ENCODE results near the gene GPRC5C.

GPRC5C gene

DNA sequence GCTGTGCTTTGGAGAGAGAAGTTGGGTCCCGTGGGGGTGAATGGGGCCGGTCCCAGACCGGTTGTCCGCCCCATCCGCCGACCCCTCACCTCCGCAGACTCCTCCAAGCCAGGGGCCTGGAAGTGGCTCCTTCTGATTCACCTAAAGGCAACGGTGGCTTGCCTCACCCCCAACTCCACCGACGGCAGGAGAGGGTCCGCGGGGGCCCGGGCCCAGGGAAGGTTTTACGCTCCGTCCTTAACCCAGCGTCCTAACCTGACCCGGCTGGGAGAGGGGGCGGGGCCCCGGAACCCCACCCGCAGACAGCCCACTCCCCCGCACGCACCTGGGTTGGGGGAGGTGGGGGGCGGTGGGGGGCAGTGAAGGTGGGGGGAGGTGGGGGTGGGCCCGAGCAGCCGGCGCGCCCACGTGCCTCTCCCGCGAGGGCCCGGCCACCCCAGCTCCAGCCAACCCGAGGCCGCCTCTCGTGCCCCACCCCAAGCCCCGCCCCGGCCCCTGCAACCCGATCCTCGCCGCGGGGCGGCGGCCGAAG lies 21.8 kb downstream of the GPRC5C start:
- DNase-seq, result no peak

DNA sequence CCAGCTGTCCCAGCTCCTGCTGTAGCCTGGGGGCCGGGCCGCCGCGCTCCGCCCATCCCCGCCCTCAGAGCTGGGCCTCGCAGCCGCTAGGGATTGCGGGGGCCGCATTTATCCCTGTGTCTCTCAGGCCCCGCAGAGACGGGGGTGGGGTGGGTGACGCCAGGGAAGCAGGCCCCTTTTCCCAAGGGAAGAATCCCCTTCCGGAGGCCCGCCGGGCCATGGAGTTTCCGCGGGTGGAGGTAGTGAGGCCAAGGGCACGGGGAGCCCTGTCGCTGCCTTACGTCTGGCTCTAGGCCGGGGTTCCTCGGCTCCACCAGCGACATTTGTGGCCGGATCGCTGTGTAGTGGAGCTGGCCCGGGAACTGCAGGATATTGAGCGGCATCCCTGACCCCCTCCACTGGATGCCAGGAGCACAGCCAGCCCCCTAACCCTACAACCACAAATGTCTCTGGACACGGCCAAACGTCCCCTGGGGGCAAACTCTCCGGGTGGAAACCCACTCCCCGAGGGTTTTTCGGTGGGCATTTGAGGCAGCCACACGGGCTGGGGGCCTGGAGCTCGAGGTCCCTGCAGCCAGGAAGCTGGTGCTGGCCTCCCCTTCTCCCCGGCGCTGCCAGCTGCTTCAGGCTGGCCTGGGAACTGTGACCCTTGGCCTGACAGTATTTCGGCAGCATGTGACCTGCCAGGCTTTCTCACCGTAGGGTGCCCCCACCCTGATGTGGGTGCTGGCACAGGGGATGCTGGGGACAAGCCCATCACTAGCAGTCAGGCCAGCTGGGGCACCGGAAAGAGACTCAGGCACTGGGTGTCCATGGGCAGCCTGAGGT lies 22.5 kb downstream of the GPRC5C start:
- peak; percentile 65 for DNase-seq

DNA sequence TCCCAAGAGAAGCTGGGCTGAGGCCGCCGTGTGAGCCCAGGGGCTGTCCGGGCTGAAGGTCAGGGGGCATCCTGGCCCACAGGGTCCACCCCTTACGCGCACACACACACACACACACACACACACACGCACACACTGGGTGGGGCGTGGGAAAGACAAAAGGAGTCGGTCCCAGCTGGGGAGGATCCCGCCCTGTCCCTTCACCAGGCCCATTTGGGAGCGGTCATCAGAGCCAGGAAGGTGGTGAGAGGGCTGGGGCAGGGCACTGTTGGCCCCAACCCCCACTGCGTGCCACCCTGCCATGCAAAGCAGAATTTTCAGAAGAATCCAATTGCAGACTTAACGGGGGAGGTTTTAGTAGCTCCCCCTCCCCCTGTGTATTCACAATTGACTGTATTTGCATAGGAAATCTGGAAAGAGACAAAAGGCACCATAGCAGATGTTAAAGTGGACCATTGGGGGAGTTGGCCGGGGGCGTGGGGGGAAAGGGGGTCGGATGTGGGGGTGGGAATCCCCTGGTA lies 23.2 kb downstream of the GPRC5C start:
- DNase-seq, result no peak

DNA sequence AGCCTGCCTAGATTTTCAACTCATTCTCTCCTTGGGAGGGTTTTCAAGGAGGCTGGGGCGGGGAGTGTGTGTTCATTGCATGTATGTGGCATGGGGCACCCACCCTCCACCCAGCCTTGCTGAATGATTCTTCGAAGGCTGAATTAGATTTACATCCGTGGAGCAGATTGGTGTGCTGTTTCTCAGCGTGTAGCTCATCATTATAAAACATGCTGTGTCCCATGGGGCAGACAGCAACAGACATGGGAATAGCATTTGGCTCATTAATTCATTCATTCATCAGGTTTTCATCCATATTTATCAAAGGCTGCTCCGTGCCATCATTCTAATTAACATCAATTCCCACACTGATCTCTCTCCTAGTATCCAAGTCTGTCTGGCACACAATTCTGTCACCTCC lies 23.9 kb downstream of the GPRC5C start:
- DNase-seq, result no peak

DNA sequence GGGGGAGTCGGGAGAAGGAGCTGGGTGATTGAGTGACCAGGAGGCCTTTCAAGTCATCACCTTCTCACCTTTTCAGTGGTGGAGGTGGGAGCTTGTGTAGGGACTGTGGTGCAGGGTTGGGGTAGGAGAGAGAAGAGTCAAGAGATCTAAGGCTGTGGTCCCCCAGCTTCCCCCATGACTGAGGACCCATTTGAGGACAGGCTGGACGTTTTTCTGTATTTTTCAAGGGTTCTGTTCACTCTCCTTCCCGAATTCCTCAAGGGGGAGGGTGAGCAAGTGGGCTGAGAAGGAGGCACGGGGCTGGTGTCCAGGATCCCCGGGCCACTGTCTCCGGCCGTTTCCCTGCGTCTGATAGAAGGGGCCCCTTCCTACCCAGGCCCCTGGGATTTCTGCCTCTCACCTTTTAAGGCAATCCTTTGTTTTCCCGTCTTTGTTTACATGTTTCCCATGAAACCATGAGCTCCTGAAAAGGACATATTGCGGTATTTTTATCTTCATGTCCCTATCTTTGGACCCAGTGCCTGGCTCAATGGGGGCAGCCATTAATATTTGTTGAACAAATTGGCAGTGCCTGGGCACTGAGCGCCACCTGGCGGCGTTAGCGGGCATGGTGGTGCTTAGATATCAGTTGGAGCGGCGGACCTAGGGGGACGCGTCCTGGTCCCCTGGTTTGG lies 25.4 kb downstream of the GPRC5C start:
- DNase-seq, result peak; percentile 73

DNA sequence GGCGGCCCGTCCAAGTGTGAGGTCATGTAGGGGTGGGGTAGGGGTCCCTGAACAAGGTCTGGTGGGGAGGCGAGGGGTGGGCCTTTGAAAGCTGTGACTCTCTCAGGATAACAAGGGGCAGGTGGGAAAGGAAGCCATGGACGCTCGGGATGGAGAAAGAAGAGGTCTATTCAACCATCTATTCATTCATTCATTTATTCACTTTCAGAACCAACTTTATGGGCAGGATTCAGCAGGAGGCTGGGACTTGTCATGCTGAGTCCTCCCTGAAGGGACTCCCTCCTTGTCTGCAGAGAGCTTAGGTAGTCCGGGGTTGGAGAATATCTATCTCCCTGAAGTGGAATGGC lies 25.9 kb downstream of the GPRC5C start:
- no peak for DNase-seq

DNA sequence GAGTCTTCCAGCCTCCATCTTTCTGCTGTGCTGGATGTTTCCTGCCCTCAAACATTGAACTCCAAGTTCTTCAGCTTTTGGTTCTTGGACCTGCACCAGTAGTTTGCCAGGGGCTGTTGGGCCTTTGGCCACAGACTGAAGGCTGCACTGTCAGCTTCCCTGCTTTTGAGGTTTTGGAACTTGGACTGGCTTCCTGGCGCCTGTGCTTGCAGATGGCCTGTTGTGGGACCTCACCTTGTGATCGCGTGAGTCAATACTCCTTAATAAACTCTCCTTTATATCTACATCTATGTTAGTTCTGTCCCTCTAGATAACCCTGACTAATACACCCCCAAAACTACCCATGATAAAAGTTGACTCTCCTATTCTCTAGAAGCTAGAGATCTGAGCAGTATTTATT lies 26.9 kb downstream of the GPRC5C start:
- DNase-seq, result no peak

DNA sequence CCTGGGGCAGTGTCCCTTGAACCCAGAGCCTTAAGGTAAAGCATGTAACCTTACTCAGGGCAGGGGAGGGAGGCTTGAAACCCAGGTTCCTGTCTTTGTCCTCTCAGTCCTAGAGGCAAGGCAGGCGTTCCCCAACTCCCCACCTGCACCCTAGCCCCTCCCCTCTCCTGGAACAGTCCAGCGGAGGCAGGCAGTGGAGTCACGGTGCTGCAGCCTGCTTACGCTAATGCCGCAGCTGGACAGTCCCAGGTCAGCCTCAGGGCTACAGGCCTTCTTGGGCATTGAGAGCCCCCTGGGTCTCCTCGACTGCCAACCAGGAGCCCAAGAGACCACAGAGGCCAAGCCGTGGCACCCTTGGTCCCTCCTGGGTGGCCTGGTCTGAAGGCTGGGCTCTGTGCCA lies 27.7 kb downstream of the GPRC5C start:
- no peak for DNase-seq

DNA sequence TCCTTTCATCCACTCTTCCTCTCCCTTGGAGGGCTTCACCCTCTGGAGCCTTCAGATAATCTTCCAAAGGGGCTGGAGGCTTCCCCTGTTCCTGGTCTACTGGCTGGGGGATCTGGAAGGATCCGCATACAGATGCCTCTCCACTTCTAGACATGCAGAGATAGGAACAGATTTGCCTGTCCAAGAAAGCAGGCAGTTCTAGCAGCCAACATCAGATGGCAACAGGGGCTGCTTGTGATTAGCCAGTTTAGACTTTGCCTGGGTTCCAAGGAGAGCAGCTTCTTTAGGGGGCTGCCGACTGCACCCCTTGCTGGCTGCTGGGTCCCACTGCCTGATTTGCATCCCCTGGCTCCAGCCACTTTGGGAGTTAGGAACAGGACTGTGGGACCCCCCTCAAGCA lies 28.4 kb downstream of the GPRC5C start:
- no peak for DNase-seq

DNA sequence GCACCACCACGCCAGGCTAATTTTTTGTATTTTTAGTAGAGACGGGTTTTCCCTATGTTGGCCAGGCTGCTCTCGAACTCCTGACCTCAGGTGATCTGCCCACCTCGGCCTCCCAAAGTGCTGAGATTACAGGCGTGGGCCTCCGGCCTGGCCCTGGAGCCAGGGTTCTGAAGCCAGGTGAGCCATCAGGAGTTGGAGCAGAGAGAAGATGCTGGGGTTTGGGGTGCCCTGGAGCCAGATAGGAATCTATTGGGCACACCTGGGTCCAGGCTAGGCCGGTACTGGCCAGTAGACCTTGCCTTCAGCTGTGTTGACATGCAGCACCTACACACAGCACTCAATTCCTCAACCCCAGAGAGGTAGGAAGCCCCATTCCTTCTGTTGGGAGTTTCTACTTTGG lies 29.1 kb downstream of the GPRC5C start:
- DNase-seq, result no peak

DNA sequence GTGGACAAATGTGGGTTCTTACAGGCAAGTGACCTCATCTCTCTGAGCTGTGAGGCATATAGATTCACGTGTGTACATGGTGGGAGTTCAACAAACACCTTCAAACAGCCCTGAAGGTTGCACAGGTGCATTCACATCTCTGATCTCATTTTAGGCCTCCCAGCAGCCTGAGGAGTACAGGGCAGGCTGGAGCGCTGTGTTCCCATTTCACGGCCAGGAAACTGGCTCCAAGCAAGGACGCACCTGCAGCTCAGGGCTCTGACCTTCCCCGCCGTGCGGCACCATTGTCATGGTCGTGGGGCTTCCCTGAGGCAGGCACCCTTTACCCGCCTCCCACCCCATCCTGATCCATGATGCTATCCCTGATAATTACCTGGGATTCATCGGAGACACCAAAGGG lies 29.7 kb downstream of the GPRC5C start:
- no peak for DNase-seq

DNA sequence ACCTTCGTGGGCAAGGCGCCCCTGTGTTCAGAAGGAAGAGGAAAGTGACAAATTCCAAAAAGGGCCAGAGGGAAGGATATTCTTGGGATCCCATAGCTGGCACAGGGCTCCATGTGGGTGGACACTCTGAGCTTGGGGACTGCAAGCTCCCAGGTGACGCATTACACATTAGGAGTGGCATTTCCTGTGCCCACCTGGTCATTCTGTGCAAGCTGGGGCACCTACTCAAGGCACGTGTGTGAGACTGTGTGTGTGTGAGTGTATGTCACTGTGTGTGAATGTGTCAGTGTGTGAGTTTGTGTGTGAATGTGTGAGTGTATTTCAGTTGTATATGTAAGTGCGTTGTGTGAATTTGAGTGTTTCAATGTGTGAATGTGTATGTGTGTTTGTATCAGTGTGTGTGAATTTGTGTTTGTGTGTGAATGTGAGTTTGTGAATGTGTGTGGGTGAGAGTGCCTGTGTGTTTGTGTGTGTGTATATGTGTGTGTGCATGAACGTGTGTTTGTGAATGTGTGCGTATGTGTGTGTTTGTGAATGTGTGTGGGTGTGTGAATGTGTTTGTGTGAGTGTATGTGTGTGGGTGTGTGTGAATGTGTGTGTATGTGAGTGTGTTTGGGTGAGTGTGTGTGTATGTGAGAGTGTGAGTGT lies 33.0 kb downstream of the GPRC5C start:
- no peak for DNase-seq

DNA sequence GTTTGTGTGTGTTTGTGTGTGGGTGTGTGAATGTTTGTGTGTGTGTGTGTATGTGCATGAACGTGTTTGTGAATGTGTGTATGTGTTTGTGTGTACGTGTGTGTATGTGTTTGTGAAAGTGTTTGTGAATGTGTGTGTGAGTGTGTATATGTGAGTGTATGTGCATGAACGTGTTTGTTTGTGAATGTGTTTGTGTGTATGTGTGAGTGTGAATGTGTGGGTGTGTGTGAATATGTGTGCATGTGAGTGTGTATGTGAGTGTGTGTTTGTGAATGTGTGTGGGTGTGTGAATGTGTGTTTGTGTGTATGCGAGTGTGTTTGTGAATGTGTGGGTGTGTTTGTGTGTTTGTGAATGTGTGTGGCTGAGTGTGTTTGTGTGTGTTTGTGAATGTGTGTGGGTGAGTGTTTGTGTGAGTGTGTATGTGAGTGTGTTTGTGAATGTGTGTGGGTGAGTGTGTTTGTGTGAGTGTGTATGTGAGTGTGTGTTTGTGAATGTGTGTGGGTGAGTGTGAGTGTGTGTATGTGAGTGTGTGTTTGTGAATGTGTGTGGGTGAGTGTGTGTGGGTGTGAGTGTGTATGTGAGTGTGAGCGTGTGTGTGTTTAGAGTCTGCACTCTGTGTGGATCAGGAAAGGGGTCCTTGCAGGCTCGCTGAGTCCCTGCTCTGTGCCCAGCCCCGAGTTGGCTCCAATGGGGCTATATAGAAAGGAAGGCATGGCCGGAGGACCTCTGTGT lies 33.7 kb downstream of the GPRC5C start:
- no peak for DNase-seq

DNA sequence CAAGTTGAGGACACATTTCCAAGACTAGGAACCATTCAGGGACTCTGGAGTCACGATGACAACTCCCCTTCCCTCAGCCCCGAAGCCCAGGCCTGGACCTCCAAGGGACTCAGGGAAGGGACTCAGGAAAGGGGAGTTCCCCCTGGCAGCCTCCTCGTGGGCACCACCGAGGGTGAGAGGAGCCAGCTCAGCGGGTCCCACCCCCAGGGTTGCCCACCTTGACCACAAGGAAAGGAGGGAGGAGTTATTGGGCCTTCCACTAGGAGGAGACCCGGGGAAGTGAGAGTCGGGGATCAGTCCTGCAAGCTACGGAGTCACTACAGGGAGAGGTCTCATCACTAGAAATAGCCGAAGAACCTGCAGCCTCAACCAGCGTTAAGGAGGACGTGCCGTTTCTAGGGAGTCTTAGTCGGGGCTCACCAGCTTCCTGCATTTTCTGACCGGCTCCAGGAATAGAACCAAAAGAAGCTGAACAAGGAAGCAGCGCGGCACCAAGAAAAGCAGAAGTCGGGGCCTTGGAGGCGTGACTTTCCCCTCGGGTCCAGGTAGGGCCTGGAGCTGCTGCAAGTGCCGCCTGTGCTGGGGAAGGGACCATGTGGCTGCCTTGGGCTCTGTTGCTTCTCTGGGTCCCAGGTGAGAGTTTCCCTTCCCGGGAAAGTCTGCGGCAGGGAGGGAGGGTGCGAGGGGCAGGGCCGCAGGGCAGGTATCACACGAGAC lies 34.4 kb downstream of the GPRC5C start, which contains the start of gene CD300A:
TSS of gene CD300A (plus strand) at position 524 of the 717 bp plus-strand sequence. CDS start at position 594, 70 bp downstream.
- no peak for DNase-seq

DNA sequence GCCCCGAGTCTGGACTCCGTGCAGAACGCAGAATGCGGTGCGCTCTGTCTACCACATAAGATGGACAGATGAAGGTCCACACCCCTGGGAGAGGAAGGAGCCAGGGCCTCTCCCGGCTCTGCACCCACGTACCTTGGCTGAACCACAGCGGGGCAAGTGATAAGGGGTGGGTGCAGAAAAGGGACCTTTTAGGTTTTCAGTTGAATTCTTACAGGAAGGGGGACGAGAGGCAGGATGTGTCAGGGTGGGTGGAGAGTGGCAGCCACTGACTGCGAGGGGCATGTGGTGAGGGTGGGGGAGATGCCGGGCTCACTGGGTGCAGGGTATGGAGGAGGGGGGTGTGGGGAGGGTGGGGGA lies 34.9 kb downstream of the GPRC5C start:
- no peak for DNase-seq

DNA sequence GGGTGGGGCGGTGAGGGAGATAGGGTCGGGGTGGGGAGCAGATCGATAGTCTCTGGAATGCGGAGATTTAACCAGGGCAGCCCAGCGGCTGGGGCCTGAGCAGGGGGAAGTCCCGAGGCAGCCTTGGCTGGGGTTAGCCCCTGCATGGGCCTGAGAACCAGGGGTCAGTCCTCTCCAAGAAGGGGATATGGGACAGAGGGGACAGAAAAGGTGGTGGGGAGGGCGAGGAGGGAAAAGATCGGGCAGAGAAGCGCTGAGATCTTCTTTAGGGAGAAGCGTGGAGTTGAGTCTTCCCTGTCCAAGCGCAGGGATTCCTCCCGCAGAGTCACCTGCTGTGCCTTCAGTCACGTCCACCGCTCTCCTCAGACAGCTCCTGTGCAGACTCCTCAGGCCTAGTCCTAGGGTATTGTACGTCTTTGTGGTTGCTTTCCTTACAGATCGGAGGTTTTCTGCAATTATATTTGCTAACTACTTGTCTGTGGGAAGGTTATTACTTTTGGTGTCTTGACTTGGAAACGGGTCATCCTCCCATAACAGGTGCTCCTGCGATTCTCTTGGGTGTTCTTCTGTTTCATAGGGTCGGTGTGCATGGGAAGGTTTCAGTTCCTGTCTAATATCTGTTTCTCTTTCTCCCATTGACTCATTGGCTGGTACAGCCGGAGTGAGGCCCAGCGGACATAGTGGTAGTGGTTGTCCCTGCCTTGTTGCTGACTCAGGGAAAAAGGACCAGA lies 35.5 kb downstream of the GPRC5C start:
- DNase-seq, result no peak

DNA sequence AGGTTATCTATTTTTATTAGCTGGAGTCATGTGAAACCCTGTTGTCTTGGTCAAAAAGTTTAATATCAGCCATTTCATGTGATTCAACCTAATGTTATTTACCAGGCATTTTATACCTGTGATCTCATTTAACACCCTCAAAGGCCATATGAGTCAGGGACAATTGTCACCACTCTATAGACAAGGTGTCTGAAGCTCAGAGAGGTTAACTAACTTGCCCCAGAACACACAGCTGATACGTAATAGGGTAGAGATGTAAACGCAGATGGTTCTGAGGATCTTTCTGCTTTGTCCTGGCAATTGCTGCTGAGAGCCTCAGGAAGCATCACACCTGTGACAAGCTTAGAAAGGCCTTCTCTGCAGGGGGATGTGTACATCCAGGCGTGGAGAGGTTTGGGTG lies 39.5 kb downstream of the GPRC5C start:
- DNase-seq, result no peak

DNA sequence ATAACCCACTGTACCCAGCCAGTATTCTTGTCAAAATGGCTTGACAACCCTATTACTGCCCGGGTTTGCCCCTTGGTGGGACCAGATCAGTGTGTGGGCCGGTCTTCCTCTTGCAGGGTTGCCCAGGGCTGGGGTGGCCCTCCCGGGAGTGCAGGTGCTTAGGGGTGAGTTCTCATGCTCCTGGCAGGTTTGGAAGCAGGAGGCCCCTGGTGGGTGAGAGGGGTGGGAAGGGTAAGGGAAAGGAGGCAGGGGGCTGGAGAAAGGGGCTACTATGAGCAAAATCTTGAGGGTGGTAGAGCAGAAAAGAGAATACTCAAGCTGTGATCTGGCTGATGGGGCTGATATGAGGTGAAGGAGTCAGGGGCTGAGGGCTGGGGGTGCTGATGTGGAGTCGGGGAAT lies 41.0 kb downstream of the GPRC5C start:
- no peak for DNase-seq

DNA sequence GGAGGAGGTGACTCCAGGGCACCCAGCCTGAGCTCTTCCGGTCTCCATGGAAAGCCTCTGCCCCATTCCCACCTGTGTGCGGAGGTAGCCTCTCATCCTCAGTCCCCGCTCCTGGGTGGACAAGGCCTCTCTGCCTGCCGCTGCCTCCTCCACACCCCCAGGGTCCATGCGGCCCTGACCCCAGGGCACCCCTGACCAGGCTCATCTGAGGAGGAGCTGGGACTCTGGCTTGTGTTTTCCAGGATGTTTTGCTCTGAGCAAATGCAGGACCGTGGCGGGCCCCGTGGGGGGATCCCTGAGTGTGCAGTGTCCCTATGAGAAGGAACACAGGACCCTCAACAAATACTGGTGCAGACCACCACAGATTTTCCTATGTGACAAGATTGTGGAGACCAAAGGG lies 41.4 kb downstream of the GPRC5C start:
- DNase-seq, result no peak

DNA sequence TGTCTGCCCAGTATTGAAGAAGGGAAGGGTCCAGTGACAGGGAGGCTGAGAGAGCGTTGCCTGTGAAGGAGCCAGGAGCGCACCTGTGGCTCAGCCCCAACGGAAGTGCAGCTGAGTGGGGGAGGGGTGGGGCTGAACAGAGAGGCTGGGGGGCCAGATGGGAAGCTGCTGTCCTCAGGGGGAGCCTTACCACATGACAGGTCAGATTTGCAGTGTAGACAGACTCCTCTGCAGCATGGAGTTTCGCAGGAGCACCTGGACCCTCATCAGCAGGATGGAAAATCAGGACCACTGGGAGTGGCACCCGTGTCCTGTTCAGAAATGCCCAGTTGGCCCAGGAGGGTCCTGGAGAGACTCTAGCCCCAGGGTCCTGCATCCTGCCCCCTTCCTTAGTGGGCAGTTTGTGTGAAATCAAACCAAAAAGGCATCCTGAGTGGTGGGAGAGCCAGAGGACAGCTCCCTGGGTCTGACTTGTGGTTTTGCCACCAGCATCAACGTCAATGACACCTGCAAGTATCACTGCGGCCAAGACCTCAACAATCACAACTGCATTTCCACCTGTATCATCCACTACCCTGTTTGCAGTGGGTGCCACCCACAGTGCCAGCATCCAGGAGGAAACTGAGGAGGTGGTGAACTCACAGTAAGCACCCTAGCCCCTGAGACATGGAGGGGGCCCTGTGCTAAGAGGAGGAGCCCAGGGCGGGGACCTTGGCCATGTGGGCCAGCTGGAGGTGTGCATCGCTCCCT lies 42.3 kb downstream of the GPRC5C start:
- no peak for DNase-seq

DNA sequence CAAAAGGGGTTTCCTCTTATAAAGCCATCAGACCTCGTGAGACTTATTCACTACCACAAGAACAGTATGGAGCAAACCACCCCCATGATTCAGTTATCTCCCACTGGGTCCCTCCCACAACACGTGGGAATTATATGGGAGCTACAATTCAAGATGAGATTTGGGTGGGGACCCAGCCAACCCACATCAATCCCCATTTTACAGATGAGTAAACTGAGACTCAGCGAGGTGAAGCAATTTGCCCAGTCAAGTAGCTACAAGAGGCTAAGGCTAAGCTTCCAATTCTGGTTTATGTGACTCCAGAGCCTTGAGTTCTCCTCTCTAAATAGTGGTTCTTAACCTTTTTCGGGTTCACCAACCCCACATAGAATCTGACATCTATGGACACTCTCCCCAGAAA lies 43.3 kb downstream of the GPRC5C start:
- DNase-seq, result no peak

All from activated naive CD4-positive, alpha-beta T cell treated with anti-CD3 and anti-CD28 coated beads, Interleukin-2, amount 50 U/mL, for 16 hours (primary cell).